Daoy (cell line): Measurements from ENCODE around the gene SAMSN1. TPM values are rescaled to one million over a fixed set of nuclear protein-coding genes. Genes with fewer than 3 reads are reported as not detected.

Source experiments
- DNase-seq: peaks from one replicate; pipeline ENCODE4 v3.0.0-alpha.2; 2015; ENCODE audit warnings: low read depth
- total RNA-seq: library from RNA; depleted of rRNA; stranded (reverse); fragments of >200 nt; shearing (Covaris generic); gene quantifications from 2 replicates; pipeline ENCODE4 v1.2.3, GENCODE V29; 2014; rRNA removed

SAMSN1 gene
- 0.63 TPM in 1 of 2 replicates, not detected in the other for total RNA-seq

- no peak for DNase-seq
These were observed at the start of gene SAMSN1 for GRCh38 chr21:14545906-14546480. SAMSN1 (minus strand) TSS chr21:14546315; CDS start chr21:14546261, 54 bp downstream.

GRCh38 chr21:14595449-14595848 is 49.3 kb upstream of the SAMSN1 start:
- DNase-seq = no peak

- DNase-seq = no peak
These were observed 48.9 kb upstream of the SAMSN1 start for GRCh38 chr21:14594967-14595366.

GRCh38 chr21:14593230-14593629 is 47.1 kb upstream of the SAMSN1 start:
- no peak for DNase-seq

DNA sequence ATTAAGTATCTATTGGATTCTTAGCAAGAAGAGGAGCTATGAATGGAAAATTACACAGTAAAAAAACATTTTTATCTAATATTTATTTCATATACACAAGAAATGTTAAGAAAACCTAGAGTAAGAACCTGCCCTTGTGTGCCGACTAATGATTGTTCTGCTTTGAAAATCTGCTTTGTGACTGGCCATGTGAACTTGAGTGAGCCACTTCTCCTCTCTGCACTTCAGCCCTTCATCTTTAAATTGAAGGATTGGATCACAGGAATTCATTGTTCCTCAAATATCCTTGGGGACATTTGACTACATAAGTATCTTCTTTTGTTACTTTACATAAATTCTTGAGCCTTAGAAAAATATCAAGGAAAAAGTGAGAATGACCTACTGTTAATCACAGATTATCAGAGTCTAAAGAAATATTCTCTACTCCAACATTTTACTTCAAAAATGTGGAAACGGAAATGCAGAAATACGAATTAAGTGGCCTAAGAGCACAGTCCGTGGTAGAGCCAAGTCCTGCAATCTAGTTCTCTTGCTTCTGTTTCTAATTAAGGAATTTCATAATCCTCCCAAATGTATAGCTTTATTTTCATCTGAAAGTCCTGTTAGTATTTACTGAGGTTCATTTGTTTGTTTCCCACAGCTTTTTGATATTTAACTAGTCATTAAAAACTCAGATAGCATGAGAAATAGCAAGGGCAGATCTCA is 46.3 kb upstream of the SAMSN1 start:
- no peak for DNase-seq

DNA sequence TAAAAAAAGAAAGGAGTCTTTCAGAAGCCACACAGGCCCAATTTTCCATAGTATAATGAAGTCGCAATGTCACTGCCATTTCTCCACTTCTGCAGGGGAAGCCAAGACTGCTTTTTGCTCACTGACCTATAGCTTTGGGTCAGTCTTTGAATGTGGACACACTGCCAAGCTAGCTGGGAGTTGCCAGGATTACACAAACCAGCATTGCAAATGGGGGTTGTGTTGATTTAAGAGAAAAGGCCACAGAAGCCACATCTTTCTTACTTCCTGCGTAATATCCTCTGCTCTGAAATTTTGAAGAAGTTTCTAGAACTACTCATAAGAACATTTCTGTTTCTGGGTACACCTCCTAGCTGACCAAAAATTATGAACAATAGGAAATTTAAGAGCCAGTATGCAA is 45.8 kb upstream of the SAMSN1 start:
- DNase-seq = no peak

GRCh38 chr21:14591377-14591776 is 45.3 kb upstream of the SAMSN1 start:
- no peak for DNase-seq

GRCh38 chr21:14589855-14590563 is 43.9 kb upstream of the SAMSN1 start:
- no peak for DNase-seq

DNA sequence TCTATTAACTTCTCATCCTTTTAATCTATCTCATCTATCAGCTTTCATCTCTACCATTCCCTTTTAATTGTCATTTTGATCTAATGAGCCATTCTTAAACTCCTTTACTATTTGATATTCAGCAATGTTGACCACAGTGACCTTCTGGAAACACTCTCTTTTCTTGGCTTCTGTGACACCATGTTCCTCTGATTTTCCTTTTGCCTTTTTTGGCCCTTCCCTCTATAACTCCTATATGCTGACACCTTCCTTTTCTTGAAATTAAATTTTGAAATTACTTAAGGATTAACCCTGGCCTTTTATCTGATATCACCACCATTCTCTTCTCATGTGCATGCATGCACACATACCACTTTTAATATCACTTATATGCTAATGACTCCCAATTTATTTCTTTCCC is 41.2 kb upstream of the SAMSN1 start:
- no peak for DNase-seq

DNA sequence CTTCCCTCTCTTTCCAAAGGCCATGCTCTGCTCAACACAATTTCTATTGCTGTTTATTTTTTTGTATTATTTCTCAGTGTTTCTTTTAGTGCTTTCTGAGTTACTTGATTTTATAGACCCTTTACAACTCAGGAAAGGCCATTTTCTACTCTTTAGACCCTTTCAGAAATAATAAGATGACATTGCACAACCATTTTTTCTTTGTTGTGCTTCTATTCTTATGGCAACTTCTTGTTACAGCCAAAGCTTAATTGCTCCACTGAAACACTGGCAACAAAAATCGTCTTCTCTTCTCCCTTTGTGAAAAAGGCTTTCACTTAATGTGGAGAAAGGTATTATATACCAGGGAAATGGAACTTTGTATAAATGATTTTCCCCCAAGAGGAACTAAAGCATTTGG is 39.0 kb upstream of the SAMSN1 start:
- no peak for DNase-seq

DNA sequence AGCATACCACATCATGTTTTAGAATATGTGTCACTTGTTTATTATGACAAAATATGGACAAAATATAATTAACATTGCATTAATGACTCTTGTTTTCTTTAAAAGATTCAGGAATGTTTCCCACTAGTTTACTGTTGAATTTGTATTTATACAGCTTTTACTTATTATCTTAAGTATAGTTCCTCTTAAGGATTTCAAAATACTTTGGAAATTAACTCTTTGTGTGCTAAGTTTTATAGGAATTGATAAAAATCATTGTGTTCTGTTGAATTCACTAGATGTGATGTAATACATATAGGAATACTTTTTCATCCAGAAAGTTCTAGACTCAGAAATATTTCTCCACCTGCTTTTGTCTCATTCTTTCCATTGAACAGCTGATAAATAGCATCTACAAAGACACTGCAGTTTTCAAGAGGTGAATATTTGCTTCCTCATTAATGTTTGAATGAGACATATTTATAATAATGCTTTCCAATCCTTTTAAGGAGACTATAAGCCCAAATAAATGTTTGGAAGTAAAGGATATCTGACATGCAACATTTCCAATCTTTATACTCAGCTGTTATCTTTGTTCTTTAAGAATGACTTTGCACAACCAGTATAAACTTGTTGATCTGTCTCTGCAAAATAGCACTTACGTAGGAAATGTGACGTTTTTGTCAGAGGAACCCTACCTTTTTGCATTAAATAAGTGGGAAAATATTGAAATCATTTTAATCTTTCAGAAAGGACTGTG is 38.4 kb upstream of the SAMSN1 start:
- no peak for DNase-seq

GRCh38 chr21:14583629-14584255 is 37.6 kb upstream of the SAMSN1 start:
- no peak for DNase-seq

GRCh38 chr21:14582934-14583628 is 37.0 kb upstream of the SAMSN1 start:
- DNase-seq = no peak

GRCh38 chr21:14581902-14582457 is 35.9 kb upstream of the SAMSN1 start:
- DNase-seq = no peak

- no peak for DNase-seq
These were observed 27.1 kb upstream of the SAMSN1 start for GRCh38 chr21:14573244-14573643.

DNA sequence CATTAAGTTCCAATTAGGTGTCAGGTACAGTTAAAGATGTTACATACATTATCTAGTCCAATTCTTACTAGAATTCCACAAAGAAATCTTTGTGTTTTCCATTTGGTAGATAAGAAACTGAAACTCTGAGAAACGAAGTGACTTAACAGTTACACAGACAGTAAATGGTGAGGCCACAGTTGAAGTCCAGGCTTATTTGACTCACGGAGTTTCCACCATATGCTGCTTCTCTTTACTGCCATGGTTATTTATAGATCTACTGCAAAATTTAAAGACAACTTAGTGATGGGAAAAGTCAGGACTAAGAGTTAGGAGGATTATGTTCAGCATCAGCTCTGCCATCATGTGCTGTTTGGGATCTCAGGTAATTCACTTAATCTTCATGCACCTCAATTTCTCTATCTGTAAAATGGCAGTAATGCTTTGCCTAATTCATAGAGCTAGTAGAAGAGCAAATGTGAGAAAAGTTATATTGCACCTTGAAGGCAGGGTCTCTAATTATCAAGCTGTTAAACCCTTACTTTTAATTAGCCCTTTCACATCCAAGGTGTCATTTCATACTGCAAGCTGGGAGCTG is 26.2 kb upstream of the SAMSN1 start:
- DNase-seq = no peak

DNA sequence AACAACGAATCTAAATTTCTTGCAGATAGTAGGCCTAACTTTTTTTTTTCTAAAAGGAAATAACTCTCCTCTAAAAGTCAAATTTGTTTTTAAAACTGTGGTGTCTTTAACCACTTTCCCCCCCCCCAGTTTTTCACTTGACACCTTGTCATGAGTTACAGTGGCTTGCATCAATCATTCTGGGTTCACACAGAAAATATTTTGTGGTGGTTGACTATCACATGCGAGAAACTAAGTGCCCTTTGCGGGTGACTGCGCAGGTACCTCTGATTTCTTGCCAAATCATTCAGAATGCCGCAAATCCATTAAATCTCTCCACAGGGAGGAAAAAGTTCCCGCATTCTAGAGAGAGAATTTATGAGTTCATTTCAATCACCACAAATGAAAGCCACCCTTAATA is 23.8 kb upstream of the SAMSN1 start:
- no peak for DNase-seq

- no peak for DNase-seq
These were observed 23.0 kb upstream of the SAMSN1 start for GRCh38 chr21:14569026-14569621.

DNA sequence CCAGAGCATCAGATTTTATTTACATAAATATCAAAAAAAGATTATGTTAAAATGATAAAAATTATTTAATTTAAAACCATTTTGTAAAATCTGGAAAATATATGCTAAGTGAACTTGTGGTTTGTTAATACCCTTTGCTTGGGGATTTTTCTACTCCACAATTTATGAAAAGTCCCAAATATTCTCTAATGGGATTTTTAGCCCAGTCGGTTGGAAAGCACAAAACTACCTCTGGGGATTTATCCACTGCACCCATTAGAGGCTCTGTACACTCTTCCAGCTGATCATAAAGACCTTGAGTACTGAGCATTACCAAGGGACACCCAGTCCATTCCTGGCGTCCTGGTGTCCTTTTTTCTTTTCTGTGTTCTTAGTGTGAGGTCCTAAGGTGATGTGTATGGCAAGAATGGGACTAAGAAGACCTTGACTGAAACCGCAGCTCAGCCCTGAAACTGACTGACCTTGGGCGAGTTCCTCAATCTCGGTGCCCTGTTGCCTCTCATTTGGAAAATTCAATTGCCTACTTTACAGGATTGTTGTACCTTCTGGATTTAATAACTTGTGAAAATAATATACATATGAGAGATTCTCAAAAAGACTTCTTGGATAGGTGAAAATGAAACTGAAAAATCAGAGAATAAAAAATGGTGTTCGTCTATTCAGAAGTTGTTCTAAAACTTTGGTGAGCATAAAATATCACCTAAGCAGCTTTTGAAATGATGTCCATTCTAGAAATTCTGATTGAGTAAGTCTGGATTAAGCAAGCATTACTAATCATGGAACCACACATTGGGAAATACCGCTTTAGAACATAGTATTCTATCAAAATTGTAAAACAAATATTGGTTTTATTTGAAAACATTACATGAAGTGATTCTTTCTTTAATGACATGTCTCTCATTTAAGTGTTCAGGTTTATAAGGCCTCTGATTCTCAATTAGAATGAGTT is 21.5 kb upstream of the SAMSN1 start:
- no peak for DNase-seq
